ENCODE results near the gene NAALADL2.

The NAALADL2 gene

DNA sequence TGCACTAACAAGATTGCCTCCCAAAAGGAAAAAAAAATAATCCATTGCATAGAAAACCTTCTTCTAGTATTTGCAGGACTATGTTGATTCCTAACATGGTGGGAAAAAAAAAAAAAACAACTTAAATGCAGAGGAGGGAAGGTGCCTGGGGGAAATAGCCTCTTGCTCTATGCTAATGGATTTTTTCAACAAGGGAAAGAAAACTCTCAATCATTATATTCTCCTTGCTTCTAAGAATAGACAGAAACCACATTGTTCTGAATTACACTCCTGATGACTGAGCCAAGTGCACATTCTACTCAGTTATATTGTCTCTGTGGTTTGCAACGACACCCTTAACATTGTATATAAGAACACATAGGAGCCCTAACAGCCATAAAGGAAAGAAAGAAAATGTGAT, 760.2 kb downstream of the NAALADL2 start:
- DNase-seq, result no peak

DNA sequence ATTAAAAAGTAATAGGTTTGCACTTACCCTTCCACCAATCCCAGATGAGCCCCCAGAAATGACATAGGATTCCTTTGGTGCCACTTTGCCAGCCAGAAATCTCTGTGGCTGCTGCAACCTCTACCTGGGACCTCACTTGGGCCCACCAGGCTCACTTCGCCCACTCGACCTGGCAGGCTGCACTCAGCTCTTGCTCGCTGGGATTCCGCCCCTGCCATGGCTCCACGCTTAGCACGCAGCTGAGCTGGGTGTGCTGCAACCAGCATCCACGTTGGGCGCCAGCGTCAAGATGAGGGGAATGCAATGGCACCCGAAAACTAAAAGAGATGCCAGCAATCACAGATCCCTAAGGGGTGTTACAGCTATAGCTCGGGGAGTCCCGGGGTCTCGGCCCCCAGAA, 761.0 kb downstream of the NAALADL2 start:
- DNase-seq, result no peak

DNA sequence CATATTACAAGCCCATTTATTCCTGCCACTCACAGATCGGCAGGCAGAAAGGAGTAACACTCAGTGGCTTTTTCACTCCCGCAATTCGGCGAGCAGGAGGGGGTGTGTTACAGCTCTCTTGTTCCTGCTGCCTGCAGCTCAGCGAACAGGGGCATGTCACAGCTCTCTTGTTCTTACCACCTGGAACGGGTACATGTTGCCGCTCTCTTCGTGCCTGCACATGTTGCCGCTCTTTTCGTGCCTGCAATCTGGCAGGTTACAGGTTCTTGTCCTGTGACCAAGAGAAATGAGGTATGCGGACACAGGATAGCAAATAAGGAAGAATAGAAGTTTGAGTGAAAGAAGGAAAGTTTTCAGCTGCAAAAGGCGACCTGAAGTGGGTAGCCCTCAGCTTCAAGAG, 761.4 kb downstream of the NAALADL2 start:
- DNase-seq, result no peak

DNA sequence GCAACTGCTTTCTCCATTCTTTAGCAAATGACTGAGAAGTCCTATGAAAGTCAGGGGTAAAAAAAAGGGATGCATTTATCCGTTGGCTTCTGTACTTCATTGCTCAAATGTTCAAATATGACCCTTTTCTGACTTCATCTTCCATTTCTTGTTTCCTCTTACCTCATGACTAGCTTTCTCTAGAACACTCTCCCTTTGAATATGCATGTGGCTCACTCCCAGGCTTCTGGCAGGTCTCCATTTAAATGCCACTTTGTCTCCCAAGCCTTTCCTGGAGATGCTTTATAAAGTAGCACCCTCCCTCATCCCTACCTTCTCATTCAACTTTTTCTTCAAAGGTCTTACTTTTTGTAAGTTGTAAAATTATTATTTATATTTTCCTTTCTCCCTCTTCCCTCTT, 781.8 kb downstream of the NAALADL2 start:
- no peak for DNase-seq

DNA sequence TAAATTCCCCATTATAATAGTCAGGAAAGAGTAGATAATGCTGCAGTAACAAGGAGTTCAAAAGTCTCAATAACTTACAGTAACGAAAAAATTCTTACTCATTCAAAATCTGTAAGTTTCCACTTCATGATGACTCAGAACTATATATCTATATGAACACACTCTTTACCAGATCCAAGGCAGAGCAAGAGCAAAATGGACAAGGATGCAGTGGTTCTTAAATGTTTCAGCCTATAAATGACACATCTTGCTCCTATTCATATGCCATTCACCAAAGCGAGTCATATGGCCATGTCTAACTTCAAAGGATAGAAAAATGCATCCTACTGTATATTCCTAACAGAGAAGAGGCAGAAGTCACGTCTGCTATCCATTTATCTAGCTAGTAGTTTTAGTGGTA, 787.7 kb downstream of the NAALADL2 start:
- no peak for DNase-seq

DNA sequence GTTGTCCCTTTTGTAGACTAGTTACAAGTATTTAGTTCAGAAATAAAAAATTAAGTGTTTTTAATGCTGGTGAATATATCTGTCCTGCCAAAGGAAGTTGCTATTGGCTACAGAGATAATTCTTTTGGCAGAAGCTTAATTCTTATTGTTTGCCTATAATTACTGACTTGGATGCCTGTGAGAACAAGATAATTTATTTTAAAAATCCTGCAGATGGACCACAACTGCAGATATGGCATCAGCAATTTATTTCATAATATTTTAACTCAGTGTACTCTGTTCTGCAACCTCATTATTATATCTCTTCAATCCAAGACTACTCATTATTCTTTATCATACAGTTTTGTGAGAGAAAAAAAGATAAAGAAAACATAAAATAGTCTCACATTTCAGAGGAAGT, 789.8 kb downstream of the NAALADL2 start:
- DNase-seq, result no peak

DNA sequence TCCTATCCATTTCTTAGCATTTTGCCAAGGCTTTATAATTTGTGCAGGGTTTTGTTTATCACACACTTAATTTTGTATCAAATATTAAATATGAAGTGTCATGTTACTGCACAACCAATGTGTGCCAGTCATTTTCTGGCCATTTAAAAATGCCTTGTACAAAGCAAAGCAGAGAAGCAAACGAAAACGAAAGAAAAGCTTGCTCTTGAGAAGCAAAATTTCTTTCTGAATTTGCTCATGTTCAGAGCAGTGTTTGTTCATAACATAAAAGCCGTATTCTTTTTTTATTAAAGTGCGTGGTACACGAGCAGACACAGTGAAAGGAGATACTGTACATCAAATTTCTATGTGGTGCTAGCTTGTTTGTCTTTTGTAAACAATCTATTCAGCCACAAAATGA, 792.6 kb downstream of the NAALADL2 start:
- no peak for DNase-seq

DNA sequence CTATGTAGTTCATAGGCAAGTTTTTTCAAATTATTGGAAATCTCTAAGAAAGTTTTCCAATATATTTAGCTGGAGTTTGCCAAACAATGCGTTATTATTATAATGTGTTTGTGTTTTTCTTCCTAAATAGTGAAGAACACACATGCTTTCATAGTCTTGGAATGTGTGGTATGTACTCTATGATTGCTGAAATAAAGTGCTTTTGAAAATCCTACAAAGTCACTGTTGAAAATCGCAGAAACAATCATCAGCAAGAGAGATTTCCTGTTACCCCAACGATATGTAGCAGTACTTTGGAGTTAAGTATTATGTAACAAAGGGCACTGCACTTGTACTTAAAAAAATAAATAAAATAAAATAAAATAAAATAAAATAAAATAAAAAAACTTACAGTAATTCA, 796.2 kb downstream of the NAALADL2 start:
- no peak for DNase-seq

DNA sequence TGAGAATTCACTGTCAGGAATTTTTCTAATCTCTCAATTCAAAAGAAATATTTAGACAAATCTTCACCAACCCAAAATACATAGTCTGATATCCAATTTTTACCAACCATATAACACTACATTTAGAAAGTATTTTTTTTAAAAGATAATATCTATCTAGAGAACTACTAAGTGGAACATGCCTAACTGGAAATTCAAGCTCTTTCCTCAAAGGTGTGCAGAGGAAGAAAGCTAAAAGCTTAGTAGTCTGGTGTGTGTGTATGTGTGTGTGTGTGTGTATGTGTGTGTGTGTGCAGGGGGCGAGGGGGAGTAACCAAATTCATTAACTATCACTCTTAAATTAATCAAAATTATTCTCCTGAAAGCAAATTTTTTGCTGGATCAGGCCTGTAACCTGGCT, 797.3 kb downstream of the NAALADL2 start:
- DNase-seq, result no peak

DNA sequence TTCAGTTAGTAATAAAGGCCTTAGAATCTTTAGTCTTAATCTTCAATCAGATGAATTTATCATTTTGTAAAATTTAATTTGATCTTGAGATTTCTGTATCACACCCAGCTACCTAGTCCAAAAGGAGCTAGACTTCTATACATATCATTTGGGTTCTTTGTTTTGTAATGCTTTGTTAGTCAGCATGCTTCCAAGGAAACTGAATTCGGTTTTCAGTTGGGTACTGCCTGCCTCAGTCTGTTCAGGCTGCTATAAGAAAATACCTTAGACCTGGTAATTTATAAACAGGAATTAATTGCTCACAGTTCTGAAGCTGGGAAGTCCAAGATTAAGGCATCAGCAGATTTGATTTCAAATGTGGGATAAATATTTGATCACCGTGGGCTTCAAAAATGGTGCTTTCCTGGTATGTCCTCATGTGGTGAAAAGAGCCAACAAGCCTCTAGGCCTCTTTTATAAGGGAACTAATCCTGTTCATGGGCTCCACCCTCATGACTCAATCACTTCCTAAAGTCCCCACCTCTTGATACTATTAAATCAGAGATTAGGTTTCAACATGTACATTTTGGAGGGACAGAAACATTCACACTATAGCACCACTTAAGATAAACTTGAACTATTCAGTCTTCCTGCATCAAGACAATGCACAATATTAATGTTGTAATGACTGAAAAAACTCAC, 800.7 kb downstream of the NAALADL2 start:
- DNase-seq, result no peak

DNA sequence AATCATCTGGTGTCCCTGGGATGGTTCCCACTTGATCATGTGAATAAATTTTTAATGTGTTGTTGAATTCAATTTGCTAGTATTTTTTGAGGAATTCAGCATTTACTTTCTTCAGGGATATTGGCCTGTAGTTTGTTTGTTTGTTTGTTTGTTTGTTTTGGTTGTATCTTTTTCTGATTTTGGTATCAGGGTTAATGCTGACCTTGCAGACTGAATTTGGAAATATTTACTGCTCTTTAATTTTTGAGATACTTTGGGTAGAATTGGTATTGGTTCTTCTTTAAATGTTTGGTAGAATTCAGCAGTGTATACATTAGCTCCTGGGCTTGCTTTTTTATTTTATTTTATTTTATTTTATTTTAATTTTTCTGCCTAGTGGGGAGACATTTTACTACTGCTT, 803.7 kb downstream of the NAALADL2 start:
- DNase-seq, result no peak

DNA sequence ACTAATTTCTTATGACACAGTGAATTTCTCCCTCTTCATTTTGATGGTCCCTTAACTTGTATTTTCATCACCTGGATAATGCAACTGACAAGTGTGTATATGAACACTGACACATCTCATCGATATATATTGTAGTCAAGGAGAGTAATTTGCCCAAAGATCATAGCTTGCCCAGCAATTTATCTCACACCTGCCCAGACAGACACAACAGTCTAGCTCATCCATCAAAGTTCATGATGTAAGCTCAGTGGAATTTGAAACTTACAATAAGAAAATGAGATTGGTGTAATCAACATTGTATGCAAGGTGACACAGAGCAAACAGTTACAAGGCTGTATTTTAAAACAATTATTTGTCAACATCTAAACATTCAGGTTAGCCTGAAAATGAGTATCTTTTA, 805.8 kb downstream of the NAALADL2 start:
- no peak for DNase-seq

DNA sequence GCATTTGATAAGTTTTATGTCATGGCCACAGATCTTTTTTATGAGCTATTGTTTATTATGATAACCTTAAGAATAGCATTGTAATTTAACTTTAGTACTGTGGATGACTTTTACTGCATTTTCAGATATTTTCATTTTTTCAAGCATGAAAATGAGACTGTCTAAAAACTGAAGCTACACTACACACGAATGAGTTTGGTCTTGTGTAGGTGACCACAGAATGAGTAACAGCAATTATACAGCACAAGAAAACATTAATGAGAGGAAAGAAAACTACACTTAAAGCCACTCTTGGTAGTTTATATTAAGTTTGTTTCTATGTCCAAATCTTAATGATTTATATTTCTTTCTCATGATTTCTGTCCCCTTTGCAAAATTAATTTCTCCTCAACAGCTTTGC, 809.2 kb downstream of the NAALADL2 start:
- no peak for DNase-seq

DNA sequence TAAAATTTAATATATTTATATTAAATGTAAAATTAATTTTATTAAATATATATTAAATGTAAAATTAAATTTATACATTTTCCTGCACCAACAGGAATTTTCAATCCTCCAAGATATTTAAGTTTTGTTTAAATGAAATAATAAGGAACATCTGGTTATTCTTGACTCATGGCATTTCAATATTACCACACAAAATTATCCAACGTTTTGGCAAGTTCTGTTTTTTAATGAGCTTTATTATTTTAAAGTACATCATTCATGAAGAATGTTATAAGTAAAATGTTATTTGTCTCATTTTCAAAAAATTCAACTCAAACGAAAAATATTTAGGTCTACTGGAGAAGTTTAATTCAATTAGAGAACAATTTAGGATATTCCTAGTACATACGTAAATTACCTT, 811.4 kb downstream of the NAALADL2 start:
- DNase-seq, result no peak

DNA sequence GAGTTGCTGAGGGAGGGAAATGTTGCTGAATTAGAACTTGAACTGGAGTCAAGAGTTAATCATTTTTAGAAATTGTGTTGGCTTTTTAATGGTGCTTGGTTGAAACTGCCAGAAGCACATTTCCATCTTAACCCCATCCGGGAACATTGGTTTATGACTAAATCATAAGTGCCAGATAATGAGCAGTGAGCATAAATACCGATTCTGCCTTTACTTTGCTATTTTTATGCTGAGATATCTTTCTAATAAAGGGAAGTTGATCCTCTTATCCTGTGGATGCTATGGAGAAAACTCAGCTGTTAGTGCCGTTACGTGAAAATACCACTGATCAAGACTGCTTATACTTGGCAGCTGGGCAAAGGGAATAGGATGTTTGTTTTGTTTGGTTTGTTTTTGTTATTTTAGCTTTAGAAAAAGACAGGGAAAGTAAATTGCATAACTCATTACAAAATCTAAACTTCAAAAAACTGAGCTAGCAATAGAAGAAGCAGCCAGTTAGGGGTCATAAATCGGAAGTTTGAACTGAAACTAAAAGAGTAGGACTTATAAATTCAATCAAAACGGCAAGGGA, 813.1 kb downstream of the NAALADL2 start:
- DNase-seq, result no peak

DNA sequence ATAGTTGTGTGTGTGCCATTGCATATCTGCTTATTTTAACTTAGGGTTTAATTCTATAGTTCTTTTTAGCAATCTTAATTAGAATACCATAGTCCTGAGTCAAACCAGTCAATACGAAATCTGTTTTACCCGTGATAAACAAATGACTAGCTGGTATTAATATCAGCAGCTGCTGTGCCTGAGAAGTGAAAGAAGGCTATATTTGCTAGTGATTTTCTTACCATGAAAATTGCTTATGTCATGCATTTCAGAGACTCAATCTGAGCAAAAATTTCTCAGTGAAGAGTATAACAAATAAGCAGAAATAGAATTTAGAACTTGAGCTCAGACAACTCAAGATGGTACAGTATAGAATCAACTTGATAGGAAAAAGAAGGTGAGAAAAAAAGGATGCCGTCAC, 820.4 kb downstream of the NAALADL2 start:
- no peak for DNase-seq

DNA sequence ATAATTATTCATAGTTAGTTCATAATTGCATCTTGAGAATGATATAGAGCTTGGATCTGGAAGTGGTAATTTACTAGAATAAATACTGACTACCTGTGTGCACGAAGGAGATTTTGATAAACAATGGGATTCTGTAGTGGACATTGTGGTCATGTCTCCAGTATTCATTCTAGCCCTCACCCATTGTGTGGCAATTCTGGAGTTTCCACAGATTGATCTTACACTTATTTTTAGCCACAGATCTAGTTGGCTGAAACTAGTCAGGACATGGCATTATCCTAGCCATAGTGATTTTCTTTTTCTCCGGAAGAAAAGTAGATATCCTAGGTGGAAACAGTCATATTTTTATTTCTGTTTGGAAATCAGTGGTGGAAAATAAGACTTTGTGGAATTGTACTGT, 833.1 kb downstream of the NAALADL2 start:
- DNase-seq, result no peak

DNA sequence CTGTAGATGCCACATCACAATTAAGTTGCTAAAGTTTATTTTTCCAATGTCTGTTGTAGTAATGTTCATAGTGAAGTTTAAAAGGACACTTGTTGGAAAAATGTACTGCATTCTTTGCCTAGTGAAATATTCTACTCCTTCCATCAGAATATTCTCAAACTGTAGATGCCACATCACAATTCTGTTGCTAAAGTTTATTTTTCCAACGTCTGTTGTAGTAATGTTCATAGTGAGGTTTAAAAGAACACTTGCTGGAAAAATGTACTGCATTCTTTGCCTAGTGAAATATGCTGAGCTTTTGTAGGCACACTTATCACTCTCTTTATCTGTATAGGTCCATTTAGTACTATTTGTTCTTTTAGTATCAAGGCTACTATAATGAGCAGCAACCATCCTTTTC, 836.1 kb downstream of the NAALADL2 start:
- DNase-seq, result no peak

DNA sequence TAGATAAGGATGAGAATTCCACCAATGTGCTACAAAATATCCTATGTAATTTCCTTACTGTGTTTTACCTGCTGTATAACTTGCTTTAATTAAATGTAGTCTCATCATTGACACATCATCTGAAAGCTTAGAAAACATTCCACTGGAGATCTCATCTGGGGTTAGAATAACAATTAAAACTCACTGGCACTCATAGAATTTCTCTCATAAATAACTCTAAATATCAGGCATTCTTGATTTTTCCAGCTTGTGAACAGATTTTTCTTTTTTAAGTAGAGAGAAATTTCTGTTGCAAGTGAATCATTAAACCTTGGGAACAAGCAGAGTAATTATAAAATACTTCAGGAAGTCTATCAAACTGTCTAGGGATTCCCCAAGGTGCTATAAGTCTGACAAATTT, 843.8 kb downstream of the NAALADL2 start:
- DNase-seq, result no peak

DNA sequence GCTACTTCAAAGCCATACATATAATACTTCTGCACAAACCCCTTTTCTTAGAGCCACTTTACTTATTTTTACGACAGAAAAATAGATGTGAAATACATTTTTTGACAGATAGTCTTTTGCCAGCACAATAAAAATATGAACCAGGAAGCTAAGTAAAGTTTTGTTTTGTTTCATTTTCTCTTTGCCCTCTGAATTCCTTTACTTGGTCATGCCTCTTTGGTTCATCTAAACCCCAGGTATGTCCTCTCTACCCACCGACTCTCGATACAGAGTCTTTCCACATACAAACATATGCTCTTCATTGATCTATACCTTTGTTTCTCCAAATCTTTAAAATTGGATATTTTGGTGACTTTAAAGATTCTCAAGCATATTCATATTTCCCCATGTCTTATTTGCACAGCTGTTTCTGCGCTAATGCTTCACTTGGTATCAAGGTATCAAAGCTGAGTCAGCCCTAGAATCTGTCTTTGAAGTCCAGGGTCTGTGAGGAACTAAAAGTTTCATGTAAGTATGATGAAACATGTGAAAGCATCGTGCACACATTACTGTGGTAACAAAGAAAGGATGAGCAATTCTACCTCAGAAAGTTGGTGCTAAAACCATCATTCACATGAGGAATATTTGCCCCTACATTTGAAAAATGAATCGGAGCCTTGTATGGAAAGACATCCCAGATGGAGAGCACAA, 845.4 kb downstream of the NAALADL2 start:
- no peak for DNase-seq

DNA sequence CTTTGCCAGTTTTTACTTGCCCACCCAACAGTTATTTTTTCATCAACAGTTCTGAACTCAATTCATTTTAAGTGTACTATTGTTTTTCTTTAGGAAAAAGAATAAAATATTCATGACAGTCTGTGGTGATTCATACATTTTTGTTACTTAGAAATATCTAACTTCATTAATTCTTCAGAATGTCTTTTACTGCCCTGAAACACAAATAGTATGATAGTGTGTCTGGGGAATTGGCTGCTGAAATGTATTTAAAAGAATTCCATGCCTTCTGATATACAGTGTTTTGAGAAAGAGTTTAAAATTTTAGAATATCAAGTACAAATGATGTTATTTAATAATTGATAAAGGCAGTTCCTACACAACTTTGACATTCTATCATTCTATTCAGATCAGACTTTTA, 854.1 kb downstream of the NAALADL2 start:
- DNase-seq, result no peak

DNA sequence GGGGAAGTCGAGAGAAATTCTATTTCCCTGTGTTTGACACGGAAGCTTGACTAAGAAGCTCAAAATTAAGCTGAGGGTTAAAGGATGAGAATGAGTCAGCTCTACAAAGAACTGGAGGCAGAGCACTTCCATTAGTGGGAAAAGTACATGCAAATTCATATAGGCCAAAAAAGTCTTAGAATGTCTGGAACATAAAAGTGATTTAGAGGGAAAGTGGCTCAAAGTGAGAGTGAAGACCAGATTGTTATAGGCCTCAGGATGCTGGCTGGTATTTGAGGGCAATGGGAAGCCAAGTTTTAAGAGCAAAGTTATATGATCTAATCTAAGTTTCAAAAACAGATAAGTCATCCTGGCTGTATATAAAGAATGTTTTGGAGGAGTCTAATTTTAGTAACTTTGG, 857.3 kb downstream of the NAALADL2 start:
- DNase-seq, result no peak

DNA sequence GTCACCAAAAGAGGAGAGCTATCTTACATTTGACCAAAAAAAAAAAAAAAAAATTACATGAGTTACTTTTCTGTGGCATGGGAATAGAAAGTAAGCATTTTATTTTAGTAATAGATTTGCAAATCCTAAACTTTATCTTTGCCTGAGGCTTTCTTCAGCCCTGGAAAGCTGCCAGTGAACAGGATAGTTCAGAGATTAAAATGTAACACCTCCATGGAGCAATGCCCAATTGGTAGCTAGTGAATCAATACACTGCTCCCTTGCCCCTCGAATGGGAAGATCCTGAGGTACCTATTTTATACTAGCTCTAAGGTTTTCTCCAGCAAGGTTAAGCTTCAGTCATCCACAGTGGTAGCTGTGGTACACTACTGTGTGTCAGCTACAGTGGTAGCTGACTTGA, 867.1 kb downstream of the NAALADL2 start:
- DNase-seq, result no peak

DNA sequence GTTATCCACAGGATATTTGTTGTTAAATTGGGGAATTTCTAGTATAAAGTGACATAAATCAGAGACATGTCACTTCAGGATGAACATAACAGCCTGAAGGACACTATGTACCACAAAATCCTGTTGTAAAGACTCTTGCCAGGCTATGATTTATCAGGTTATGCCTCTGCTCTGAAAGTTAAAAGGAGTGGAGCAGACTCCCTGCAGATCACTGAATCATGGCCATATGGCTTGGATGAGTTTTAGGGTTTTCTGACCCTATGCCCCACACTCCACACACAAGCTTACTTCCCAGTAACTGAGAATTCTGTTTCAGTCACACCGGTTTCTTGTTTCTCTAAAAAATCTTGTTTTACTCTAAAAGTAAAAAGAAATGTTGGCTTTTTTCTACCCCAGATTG, 869.4 kb downstream of the NAALADL2 start:
- DNase-seq, result no peak

DNA sequence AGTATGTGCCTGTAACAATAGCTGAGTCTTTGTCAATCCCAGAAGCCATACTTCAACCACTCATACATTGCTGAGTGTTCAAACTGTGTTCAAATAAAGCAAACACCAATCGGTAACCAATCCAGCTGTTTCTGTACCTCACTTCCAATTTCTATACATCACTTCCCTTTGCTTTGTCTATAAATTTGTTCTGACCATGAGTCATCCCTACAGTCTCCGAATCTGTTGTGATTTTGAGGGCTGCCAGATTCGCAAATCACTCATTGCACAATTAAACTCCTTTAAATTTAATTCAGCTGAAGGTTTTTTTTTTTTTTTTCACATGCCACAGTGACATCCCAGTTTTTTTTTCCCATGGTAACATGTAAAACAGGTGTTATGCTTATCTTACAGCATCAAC, 870.3 kb downstream of the NAALADL2 start:
- DNase-seq, result no peak

Data from activated CD4-positive, alpha-beta T cell treated with anti-CD3 and anti-CD28 coated beads for 48 hours (primary cell).